PFSK-1 (cell line): ENCODE results near the gene OTUD5.

ENCODE experiments used
- POLR2AphosphoS5 ChIP-seq: IDR thresholded peaks from 2 replicates; pipeline ENCODE4 v1.6.1; 2012; ENCODE audit warnings: low read depth, mild to moderate bottlenecking, control low read depth, low read length, moderate library complexity
- TAF1 ChIP-seq: IDR thresholded peaks from 2 replicates; pipeline ENCODE4 v1.6.1; 2012; ENCODE audit warnings: low read length, control low read depth, borderline replicate concordance; ENCODE audit not compliant: insufficient read depth
- TF ChIP-seq, protein P1 (sequence below), 2 experiments: IDR thresholded peaks; 2 replicates each; pipeline versions ENCODE4 v1.6.1 to v1.8.0; 2011 to 2012; ENCODE audit warnings: low read depth in 2 of 2, low read length in 2 of 2, control low read depth in 1 of 2, inconsistent platforms in 1 of 2, mild to moderate bottlenecking in 1 of 2, moderate library complexity in 1 of 2; ENCODE audit not compliant: insufficient read depth in 1 of 2

- no peak for TF ChIP-seq TAF1
- TF ChIP-seq POLR2AphosphoS5: no peak
- TF ChIP-seq, protein P1, sequence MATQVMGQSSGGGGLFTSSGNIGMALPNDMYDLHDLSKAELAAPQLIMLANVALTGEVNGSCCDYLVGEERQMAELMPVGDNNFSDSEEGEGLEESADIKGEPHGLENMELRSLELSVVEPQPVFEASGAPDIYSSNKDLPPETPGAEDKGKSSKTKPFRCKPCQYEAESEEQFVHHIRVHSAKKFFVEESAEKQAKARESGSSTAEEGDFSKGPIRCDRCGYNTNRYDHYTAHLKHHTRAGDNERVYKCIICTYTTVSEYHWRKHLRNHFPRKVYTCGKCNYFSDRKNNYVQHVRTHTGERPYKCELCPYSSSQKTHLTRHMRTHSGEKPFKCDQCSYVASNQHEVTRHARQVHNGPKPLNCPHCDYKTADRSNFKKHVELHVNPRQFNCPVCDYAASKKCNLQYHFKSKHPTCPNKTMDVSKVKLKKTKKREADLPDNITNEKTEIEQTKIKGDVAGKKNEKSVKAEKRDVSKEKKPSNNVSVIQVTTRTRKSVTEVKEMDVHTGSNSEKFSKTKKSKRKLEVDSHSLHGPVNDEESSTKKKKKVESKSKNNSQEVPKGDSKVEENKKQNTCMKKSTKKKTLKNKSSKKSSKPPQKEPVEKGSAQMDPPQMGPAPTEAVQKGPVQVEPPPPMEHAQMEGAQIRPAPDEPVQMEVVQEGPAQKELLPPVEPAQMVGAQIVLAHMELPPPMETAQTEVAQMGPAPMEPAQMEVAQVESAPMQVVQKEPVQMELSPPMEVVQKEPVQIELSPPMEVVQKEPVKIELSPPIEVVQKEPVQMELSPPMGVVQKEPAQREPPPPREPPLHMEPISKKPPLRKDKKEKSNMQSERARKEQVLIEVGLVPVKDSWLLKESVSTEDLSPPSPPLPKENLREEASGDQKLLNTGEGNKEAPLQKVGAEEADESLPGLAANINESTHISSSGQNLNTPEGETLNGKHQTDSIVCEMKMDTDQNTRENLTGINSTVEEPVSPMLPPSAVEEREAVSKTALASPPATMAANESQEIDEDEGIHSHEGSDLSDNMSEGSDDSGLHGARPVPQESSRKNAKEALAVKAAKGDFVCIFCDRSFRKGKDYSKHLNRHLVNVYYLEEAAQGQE (IDR thresholded peaks at IDR 0.05; ENCODE audit: insufficient read depth in 1 of 2, low read depth in 2 of 2, low read length in 2 of 2): no peak
Measured at GRCh38 chrX:48936429-48937053, 20.9 kb downstream of the OTUD5 start.
